Activated naive CD4-positive, alpha-beta T cell treated with anti-CD3 and anti-CD28 coated beads, Interleukin-2, amount 50 U/mL, for 24 hours (primary cell): ENCODE measurements around the gene ATP6AP1.
A peak's percentile ranks its signal among the peaks of the same experiment; 100 is the strongest.

ENCODE experiments used
- H3K27ac Mint-ChIP-seq: one replicate; pipeline ENCODE4 v1.8.0; 2021; ENCODE audit warnings: mild to moderate bottlenecking, mixed read lengths
- H3K27me3 Mint-ChIP-seq: one replicate; pipeline ENCODE4 v1.8.0; 2021; ENCODE audit warnings: mixed read lengths
- H3K36me3 Mint-ChIP-seq: one replicate; pipeline ENCODE4 v1.8.0; 2021; ENCODE audit warnings: mixed read lengths
- H3K4me1 Mint-ChIP-seq: one replicate; pipeline ENCODE4 v1.8.0; 2021; ENCODE audit warnings: mixed read lengths
- H3K4me3 Mint-ChIP-seq: one replicate; pipeline ENCODE4 v1.8.0; 2021; ENCODE audit warnings: mild to moderate bottlenecking, mixed read lengths
- H3K9me3 Mint-ChIP-seq: one replicate; pipeline ENCODE4 v1.8.0; 2021; ENCODE audit warnings: mixed read lengths

The ATP6AP1 gene

DNA sequence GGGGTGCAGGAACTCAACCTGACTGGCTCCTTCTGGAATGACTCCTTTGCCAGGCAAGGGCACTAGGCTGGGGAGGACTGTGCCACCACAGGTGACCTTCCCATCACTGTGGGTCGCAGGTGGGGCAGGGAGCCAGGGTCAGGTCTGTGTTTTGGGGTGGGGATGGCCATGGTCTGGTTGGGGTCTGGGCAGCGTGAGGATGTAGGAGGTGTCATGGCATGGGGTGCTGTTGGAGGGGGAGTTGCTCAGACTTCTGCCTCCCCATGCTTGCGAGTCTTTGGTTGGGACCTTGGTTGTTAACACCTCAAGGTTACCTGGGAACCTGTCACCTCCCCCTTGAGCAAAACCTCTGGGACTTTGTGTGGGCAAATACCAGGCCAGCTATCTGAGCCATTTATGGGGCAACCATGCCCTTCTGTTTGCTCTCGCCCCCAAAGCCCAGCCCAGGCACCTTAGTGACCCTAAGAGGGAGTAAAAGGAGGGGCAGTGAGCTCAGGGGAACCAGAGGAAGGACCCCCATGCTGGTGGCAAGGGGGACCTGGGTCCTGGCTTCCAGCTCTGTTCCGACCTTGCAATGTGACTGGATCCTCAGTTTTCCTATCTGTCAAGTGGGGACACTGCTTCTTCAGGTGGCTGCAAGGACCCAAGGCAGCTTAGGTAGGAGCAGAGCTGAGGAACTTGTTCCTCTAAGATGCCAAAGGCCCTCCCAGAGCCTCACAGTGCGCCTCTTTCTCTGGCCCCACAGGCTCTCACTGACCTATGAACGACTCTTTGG, 6.1 kb downstream of the ATP6AP1 start:
- H3K36me3 Mint-ChIP-seq: no peaks in the 10 kb centered on the region
- no peak overlapping the region for H3K4me3 Mint-ChIP-seq
- H3K27me3 Mint-ChIP-seq: no peaks in the 10 kb centered on the region
- peaks cover 21% of the 10 kb centered on the region for H3K4me1 Mint-ChIP-seq
- no peaks in the 10 kb centered on the region for H3K9me3 Mint-ChIP-seq
- H3K27ac Mint-ChIP-seq: no peak overlapping the region

DNA sequence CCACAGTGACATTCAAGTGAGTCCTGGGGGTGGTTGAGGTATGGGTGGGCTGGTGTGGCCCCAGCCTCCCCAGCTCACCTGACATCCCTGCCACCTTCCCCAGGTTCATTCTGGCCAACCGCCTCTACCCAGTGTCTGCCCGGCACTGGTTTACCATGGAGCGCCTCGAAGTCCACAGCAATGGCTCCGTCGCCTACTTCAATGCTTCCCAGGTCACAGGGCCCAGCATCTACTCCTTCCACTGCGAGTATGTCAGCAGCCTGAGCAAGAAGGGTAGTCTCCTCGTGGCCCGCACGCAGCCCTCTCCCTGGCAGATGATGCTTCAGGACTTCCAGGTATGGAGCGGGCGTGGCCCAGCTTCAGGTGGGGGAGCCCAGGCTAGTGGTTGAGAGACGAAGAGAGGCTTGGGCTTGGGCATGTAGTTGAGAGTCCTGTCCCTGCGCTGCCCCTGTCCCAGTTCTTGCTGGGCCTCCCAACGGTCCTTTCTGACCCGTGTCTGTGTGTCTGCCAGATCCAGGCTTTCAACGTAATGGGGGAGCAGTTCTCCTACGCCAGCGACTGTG, 6.8 kb downstream of the ATP6AP1 start:
- Mint-ChIP-seq H3K27me3 (no peaks in the 10 kb centered on the region), H3K4me3 (no peak overlapping the region), H3K4me1 (peaks cover 19% of the 10 kb centered on the region), H3K9me3 (no peaks in the 10 kb centered on the region), H3K36me3 (no peaks in the 10 kb centered on the region), H3K27ac (no peak overlapping the region)

DNA sequence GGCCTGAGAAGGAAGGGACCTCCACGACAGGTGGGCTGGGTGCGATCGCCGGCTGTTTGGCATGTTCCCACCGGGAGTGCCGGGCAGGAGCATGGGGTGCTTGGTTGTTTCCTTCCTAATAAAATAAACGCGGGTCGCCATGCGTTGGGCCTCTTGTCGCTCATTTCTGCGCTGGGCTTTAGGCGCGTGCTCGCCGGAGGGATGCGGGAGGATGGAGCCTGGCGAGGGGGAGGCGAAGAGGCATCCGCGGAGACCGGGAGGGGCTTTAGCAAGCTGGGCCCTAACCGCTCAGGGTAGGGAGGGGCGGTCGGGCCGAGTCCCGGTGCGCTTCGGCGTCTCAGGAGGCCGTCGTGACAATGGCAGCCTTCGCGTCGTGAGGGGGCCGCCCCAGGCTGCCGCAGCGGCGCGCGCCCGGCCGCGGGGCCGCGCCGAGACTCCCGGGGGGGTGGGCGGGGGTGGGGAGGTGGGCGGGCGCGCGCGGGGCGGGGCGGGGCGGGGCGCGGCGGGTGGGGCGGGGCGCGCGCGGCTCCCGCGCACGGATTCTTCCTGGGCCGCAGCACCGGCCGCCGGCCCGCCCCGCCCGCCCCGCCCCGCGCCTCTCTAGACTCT, 8.0 kb downstream of the ATP6AP1 start:
- peak overlapping the region; percentile 81 for H3K4me3 Mint-ChIP-seq
- H3K9me3 Mint-ChIP-seq: no peaks in the 10 kb centered on the region
- H3K27ac Mint-ChIP-seq: peak overlapping the region; percentile 89
- H3K4me1 Mint-ChIP-seq: peaks cover 14% of the 10 kb centered on the region
- no peaks in the 10 kb centered on the region for H3K36me3 Mint-ChIP-seq
- no peaks in the 10 kb centered on the region for H3K27me3 Mint-ChIP-seq

DNA sequence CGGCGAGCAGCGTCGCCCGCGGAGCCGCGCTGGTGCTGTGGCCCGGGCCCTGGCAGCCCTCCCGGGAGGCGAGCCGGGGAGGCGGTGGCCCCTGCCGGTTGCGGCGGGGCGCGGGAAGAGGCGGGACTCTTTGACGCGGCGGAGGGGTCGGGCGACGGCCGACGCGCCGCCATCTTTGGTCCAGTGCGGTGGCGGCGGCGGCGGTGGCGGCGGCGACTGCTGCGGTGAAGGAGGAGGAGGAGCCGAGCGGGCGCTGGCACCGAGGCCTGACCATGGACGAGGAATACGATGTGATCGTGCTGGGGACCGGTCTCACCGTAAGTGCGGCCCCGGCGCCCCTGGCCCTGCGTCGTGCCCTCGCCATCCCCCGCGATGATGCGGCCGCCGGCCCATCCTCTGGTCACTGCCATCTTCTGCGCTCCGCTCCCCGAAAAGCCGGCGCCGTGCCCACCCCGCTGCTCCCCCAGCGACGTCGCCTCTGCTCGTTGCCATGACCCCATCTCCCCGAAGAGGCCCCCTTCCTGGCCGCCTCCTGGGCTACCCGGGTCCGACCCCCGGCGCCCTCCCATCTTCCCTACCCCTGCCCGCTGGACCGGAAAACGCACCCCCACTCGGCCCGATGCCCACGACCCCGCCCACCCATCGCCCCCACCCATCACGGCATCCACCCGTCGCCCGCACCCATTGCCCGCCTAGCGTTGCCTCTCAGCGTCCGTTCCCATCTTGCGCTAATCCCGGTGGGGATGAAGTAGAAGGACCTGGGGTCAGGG, 8.7 kb downstream of the ATP6AP1 start, which contains the start of gene GDI1:
TSS of gene GDI1 (plus strand) at position 172 of the 770 bp plus-strand sequence. CDS start at position 273, 101 bp downstream.
- Mint-ChIP-seq H3K4me3 (peak within 1 kb of the TSS; percentile 86), H3K27me3 (no peaks in the 10 kb centered on the region), H3K9me3 (no peaks in the 10 kb centered on the region), H3K4me1 (peaks cover 20% of the 10 kb centered on the region), H3K27ac (peak within 1 kb of the TSS; percentile 89), H3K36me3 (no peaks in the 10 kb centered on the region)

DNA sequence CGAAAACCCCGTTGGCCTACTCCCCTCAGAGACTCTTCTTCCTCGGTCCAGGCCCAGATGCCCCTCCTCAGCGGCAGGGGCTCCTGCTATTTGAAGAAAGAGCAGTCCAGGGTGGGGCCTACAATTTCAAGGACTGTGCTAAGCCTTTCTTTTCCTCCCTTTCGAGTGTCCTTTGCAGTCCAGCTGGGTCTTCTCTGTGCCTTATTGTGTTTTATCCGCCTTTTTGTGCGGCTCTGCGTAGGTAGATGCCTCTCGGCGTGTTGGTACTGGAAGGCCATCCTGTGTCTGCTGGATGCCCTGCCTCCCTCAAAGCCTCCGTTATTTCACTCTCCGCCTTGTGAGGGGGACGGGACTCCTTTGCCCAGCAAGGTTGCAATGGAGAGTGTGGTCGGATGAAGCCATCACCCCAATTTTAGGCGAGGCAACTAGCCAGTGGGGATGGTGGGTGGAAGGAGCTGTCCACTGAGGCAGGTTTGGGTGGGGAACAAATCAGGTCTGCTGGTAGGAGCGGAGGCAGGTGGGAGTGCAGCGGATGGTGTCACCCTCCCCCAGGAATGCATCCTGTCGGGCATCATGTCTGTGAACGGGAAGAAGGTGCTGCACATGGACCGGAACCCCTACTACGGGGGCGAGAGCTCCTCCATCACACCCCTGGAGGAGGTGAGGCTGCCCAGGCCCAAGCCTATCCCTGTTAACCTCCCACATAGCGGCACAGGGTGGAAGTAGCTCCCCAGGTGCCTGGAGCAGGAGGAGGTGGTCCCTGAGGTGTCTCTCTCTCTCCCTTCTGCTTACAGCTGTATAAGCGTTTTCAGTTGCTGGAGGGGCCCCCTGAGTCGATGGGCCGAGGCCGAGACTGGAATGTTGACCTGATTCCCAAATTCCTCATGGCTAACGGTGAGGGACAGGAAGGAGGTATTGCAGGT, 9.8 kb downstream of the ATP6AP1 start:
- no peaks in the 10 kb centered on the region for H3K9me3 Mint-ChIP-seq
- no peaks in the 10 kb centered on the region for H3K27me3 Mint-ChIP-seq
- no peaks in the 10 kb centered on the region for H3K36me3 Mint-ChIP-seq
- H3K4me3 Mint-ChIP-seq: peak overlapping the region; percentile 86
- peaks cover 22% of the 10 kb centered on the region for H3K4me1 Mint-ChIP-seq
- H3K27ac Mint-ChIP-seq: peak overlapping the region; percentile 84

DNA sequence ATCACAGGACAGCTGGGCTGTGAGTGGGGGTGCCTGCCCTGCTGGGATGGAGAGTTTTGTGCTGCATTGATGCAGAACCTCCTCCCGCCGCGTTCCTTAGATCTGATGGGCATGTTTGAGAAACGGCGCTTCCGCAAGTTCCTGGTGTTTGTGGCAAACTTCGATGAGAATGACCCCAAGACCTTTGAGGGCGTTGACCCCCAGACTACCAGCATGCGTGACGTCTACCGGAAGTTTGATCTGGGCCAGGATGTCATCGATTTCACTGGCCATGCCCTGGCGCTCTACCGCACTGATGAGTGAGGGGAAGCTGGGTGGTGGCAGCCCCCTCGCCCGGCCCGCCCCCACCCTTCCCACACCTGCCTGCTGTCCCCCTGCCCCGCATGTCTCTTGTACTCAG, 11.4 kb downstream of the ATP6AP1 start:
- no peaks in the 10 kb centered on the region for H3K27me3 Mint-ChIP-seq
- no peaks in the 10 kb centered on the region for H3K36me3 Mint-ChIP-seq
- no peaks in the 10 kb centered on the region for H3K9me3 Mint-ChIP-seq
- H3K4me3 Mint-ChIP-seq: no peak overlapping the region
- H3K4me1 Mint-ChIP-seq: peaks cover 26% of the 10 kb centered on the region
- no peak overlapping the region for H3K27ac Mint-ChIP-seq

DNA sequence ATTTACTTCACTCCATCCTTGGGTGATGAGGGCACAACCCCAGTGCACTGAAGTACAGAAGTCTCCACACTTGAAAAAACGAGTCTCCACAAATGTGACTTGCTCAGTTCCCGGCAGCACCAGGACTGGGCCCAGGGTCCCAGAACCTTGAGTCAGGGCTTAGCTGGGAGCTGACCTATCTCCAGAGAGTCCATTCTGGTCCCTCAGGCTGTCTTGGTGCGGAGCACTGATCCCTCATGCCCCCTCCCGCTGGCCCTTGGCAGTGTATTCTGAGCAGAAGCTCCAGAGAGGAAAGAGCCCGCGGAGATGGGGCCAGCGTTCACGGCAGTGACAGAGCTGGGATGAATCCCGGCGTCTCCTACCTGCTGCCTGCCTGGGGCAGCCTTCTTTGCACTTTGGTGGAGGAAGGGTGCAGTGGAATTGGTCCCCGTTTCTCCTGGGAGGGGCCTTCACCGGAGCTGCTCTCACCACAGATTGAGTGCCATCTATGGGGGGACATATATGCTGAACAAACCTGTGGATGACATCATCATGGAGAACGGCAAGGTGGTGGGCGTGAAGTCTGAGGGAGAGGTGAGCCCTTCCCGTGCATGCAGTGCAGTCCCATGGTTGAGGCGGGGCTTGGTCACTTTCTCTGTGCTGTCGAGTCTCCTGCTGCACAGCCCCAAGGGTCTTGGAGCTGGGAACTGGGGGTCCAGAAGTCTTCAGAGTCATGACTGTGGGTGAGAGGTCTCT, 12.3 kb downstream of the ATP6AP1 start:
- Mint-ChIP-seq H3K27ac (no peak overlapping the region), H3K9me3 (no peaks in the 10 kb centered on the region), H3K4me1 (peaks cover 26% of the 10 kb centered on the region), H3K36me3 (no peaks in the 10 kb centered on the region), H3K4me3 (no peak overlapping the region), H3K27me3 (no peaks in the 10 kb centered on the region)

DNA sequence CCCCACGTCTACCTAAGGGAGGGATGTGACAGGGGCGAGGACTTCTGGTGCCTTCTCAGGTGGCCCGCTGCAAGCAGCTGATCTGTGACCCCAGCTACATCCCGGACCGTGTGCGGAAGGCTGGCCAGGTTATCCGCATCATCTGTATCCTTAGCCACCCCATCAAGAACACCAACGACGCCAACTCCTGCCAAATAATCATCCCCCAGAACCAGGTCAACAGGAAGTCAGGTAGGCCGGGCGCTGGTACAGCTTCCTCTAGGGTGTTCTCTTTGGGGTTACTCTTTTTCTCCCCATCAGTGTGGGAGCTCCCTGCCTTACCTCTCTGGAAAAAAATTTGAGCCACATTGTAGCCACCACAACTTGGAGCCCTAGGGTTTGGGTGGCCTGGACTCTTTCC, 13.1 kb downstream of the ATP6AP1 start:
- no peaks in the 10 kb centered on the region for H3K27me3 Mint-ChIP-seq
- H3K4me3 Mint-ChIP-seq: no peak overlapping the region
- no peaks in the 10 kb centered on the region for H3K36me3 Mint-ChIP-seq
- H3K9me3 Mint-ChIP-seq: no peaks in the 10 kb centered on the region
- peaks cover 20% of the 10 kb centered on the region for H3K4me1 Mint-ChIP-seq
- H3K27ac Mint-ChIP-seq: peak overlapping the region; percentile 30

DNA sequence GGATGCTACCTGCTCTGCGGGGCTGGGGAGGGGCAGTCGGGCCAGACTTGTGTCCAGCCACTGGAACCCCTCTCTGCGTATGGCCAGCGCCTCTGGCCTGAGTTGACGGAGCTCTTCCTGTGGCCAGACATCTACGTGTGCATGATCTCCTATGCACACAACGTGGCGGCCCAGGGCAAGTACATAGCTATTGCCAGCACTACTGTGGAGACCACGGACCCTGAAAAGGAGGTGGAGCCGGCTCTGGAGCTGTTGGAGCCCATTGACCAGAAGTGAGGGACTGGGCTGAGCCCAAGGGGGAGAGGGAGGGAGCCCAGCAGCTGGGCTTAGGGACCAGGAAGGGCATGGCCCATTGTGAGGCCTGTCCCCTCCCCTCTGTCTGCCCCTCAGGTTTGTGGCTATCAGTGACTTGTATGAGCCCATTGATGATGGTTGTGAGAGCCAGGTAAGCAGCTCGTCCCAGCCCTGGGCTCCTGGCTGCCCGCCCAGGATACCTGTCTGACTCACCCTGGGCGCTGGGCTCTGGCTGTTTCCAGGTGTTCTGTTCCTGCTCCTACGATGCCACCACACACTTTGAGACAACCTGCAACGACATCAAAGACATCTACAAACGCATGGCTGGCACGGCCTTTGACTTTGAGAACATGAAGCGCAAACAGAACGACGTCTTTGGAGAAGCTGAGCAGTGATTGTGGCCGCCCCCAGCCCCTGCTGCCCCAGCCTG, 13.7 kb downstream of the ATP6AP1 start:
- Mint-ChIP-seq H3K27me3 (no peaks in the 10 kb centered on the region), H3K27ac (no peak overlapping the region), H3K4me1 (peaks cover 20% of the 10 kb centered on the region), H3K4me3 (no peak overlapping the region), H3K9me3 (no peaks in the 10 kb centered on the region), H3K36me3 (no peaks in the 10 kb centered on the region)

DNA sequence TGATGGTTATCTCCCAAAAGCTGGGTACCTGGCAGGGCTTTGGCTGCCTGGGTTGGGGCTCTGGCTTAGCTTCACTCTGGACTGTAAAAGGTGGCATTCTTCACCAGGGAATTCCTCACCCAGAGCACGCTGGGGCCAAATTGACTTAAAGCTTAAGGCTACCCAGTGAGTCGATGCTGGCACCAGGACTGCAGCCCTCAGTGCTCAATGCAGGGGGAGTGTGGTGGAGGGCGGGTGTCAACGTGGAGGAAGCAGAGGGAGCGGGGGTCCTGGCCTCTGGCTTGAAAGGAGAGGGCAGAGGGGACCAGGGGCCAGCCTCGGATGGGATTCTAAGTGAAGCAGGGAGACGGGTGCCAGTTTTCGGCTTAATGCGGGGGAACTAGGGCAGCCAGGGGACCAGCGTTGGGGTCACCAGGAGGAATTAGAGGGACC, 15.0 kb downstream of the ATP6AP1 start:
- Mint-ChIP-seq H3K4me1 (peaks cover 16% of the 10 kb centered on the region), H3K27me3 (no peaks in the 10 kb centered on the region), H3K9me3 (no peaks in the 10 kb centered on the region)

DNA sequence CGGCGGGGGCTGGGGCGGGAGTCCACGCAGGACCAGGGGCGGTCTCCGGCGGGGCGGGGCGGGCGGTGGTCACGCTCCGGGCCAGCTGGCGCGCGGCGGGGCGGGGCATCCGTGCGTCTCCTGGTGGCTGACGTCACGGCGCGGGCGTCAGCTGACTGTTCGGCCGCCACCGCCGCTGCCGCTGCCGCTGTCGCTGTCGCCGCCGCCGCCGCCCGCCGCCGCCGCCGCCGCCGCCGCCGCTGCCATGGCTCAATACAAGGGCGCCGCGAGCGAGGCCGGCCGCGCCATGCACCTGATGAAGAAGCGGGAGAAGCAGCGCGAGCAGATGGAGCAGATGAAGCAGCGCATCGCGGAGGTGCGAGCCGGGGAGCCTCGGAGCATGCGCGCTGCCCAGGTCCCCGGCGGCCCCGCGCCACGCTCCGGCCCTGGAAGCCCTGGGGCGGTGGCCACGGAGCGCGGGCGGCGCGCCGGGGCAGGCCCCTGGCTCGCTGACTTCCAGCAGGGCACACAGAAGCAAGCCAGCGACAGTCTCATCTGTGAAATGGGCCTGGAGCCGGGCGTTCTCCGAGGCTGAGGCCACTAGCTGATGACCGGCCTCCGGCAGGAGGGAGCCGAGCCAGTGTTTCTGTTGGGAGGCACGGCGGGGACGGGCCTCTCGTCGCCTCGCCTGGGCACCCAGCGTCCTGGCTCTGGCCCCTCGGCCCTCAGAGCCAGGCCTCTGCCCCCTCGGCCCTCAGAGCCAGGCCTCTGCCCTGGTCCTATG, 15.7 kb downstream of the ATP6AP1 start, which contains the start of gene FAM50A:
TSS of gene FAM50A (plus strand) at position 150 of the 763 bp plus-strand sequence. CDS start at position 245, 95 bp downstream.
- Mint-ChIP-seq H3K27ac (peak within 1 kb of the TSS; percentile 41), H3K4me1 (peaks cover 13% of the 10 kb centered on the region), H3K4me3 (peak within 1 kb of the TSS; percentile 73), H3K36me3 (no peaks in the 10 kb centered on the region), H3K27me3 (no peaks in the 10 kb centered on the region), H3K9me3 (no peaks in the 10 kb centered on the region)

More for the DNA sequence above, 15.0 kb downstream of the ATP6AP1 start:
- H3K36me3 Mint-ChIP-seq: no peaks in the 10 kb centered on the region
- peak overlapping the region; percentile 35 for H3K27ac Mint-ChIP-seq
- peak overlapping the region; percentile 73 for H3K4me3 Mint-ChIP-seq

DNA sequence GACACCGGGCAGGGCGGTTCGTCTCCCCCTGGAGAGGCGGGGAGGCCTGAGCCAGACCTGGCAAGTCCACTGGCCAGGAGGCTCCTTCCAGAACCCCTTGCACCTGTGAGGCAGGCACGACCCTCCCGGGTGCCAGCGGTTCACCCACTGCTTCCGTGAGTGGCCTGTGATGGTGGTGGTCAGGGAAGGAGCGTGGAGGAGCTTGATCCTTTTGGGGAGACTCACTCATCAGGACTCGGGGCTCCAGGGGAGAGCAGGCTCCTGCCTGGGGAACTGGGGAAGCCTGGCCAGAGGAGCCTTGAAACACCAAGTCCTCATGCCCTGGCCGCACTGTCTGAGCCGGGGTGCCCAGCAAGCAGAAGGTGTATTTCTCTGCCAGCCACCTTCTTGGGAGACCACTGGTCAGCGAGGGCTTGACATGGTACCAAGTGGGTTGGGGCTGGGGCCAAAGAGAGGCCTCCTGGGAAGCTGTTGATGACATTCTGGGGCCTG, 16.3 kb downstream of the ATP6AP1 start:
- H3K4me1 Mint-ChIP-seq: peaks cover 13% of the 10 kb centered on the region
- peak overlapping the region; percentile 39 for H3K4me3 Mint-ChIP-seq
- H3K9me3 Mint-ChIP-seq: no peaks in the 10 kb centered on the region
- no peak overlapping the region for H3K27ac Mint-ChIP-seq
- H3K36me3 Mint-ChIP-seq: no peaks in the 10 kb centered on the region
- no peaks in the 10 kb centered on the region for H3K27me3 Mint-ChIP-seq

DNA sequence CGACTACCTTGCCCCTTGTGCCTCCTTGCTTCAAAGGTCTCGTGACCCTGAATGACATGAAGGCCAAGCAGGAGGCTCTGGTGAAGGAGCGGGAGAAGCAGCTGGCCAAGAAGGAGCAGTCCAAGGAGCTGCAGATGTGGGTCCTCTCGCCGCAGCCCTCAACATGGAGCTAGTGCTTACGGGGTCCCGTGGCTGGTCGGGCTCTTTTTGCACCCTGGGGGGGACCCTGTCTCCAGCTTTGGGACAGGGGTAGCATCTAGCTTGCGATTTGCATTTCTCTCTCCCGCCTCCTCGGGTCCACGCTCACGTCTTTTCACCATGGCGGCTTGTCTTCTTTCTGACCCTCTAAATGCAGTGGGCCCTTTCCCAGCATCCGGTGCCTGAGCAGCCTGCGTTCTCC, 17.3 kb downstream of the ATP6AP1 start:
- H3K9me3 Mint-ChIP-seq: no peaks in the 10 kb centered on the region
- H3K36me3 Mint-ChIP-seq: no peaks in the 10 kb centered on the region
- no peaks in the 10 kb centered on the region for H3K27me3 Mint-ChIP-seq
- H3K4me1 Mint-ChIP-seq: peaks cover 13% of the 10 kb centered on the region
- H3K4me3 Mint-ChIP-seq: no peak overlapping the region
- no peak overlapping the region for H3K27ac Mint-ChIP-seq
